Sciatic nerve (tissue), 2 donors: ENCODE data around the gene IFNW1. TPM values are rescaled to one million over a fixed set of nuclear protein-coding genes. Genes with fewer than 3 reads are reported as not detected.
A peak's percentile ranks its signal among the peaks of the same experiment; 100 is the strongest.
"Not testable (repeated sequence)": the region's sequence is repeated elsewhere in the genome, so short reads cannot be mapped to it uniquely, and the experiment has no call there.

Experiments
- ATAC-seq: fragments of 200-7000 bp; cut with Tn5 transposase; one replicate; pipeline ENCODE4 v1.9.1; 2020; ENCODE audit warnings: mild to moderate bottlenecking, moderate library complexity
- DNase-seq: peaks from one replicate; pipeline ENCODE4 v3.0.0-alpha.2; 2020; ENCODE audit warnings: low spot score
- intact Hi-C: fragments of 100-400 bp; cut with DNase I; formaldehyde crosslinking; loops from one replicate; pipeline ENCODE4 v1.14.2; 2022
- total RNA-seq: library from RNA; stranded (reverse); fragmentation: NEBNext Ultra II Directional; extraction: Animal tissue kit (Norgen Biotek cat#: 25700); gene quantifications from one replicate; pipeline ENCODE4 v1.2.1, GENCODE V29; 2021
- donor health status: DM: no; HTN: no; CAD: no.
- donor health status: DM: no; HTN: no; CAD: no.

Gene IFNW1
- total RNA-seq: not detected

- ATAC-seq: peak; percentile 87
- intact Hi-C loops: no loop called here
- DNase-seq: no peak
These were observed at the start of gene IFNW1 for GRCh38 chr9:21141427-21141882. TSS of gene IFNW1 (minus strand) at chr9:21141832. CDS start at chr9:21141570, 262 bp downstream.

GRCh38 chr9:21187487-21187886 is 45.9 kb upstream of the IFNW1 start, which contains the start of gene IFNA4:
TSS of gene IFNA4 (minus strand) at chr9:21187587. CDS start at chr9:21187531, 56 bp downstream.
- intact Hi-C loops, ATAC-seq: not testable (repeated sequence)

GRCh38 chr9:21182810-21183736 is 41.4 kb upstream of the IFNW1 start:
- DNase-seq, intact Hi-C loops: not testable (repeated sequence)
- peak; percentile 65 for ATAC-seq

More at GRCh38 chr9:21187487-21187886, 45.9 kb upstream of the IFNW1 start, which contains the start of gene IFNA4:
- DNase-seq: not testable (repeated sequence)

- ATAC-seq (no peak), DNase-seq (no peak)
- intact Hi-C loops: no loop called here
These were observed 33.0 kb upstream of the IFNW1 start for GRCh38 chr9:21174671-21175070.

- intact Hi-C loops: no loop called here
- DNase-seq (no peak), ATAC-seq (no peak)
These were observed 30.5 kb upstream of the IFNW1 start for GRCh38 chr9:21172156-21172555.

GRCh38 chr9:21171351-21171750 is 29.7 kb upstream of the IFNW1 start:
- intact Hi-C loops: no loop called here
- no peak for ATAC-seq
- no peak for DNase-seq

GRCh38 chr9:21166560-21166959 is 24.9 kb upstream of the IFNW1 start, which contains the start of gene IFNA21:
TSS of gene IFNA21 (minus strand) at chr9:21166660. CDS start at chr9:21166612, 48 bp downstream.
- ATAC-seq, intact Hi-C loops, DNase-seq: not testable (repeated sequence)

GRCh38 chr9:21165516-21165915 is 23.9 kb upstream of the IFNW1 start:
- DNase-seq: no peak
- intact Hi-C loops: no loop called here
- ATAC-seq: no peak

- intact Hi-C loops: no loop called here
- ATAC-seq: no peak
These were observed 18.5 kb upstream of the IFNW1 start for GRCh38 chr9:21160178-21160577.

GRCh38 chr9:21155501-21155900 is 13.9 kb upstream of the IFNW1 start:
- DNase-seq (no peak), ATAC-seq (no peak)
- intact Hi-C loops: no loop called here

More at GRCh38 chr9:21160178-21160577, 18.5 kb upstream of the IFNW1 start:
- DNase-seq: no peak

GRCh38 chr9:21154018-21154608 is 12.5 kb upstream of the IFNW1 start:
- peak; percentile 84 for ATAC-seq
- intact Hi-C loops: no loop called here
- no peak for DNase-seq

GRCh38 chr9:21153336-21154017 is 11.8 kb upstream of the IFNW1 start:
- intact Hi-C loops: no loop called here
- ATAC-seq: peak; percentile 61

GRCh38 chr9:21144603-21145002 is 3.0 kb upstream of the IFNW1 start:
- DNase-seq (no peak), ATAC-seq (no peak)
- intact Hi-C loops: no loop called here

More at GRCh38 chr9:21153336-21154017, 11.8 kb upstream of the IFNW1 start:
- DNase-seq: no peak

GRCh38 chr9:21137020-21137419 is 4.6 kb downstream of the IFNW1 start:
- intact Hi-C loops: no loop called here
- no peak for ATAC-seq

GRCh38 chr9:21135736-21136135 is 5.9 kb downstream of the IFNW1 start:
- ATAC-seq (no peak), DNase-seq (no peak)
- intact Hi-C loops: no loop called here

More at GRCh38 chr9:21137020-21137419, 4.6 kb downstream of the IFNW1 start:
- no peak for DNase-seq

GRCh38 chr9:21128186-21128585 is 13.4 kb downstream of the IFNW1 start:
- DNase-seq, intact Hi-C loops, ATAC-seq: not testable (repeated sequence)

GRCh38 chr9:21121595-21122251 is 19.9 kb downstream of the IFNW1 start:
- ATAC-seq: no peak
- intact Hi-C loops: no loop called here
- no peak for DNase-seq

- intact Hi-C loops: no loop called here
- ATAC-seq (no peak), DNase-seq (no peak)
These were observed 20.6 kb downstream of the IFNW1 start for GRCh38 chr9:21121079-21121478.
